ENCODE data around the gene BCAS4.

BCAS4 gene

GRCh38 chr20:50857348-50857747 is 62.5 kb downstream of the BCAS4 start:
- DNase-seq = no peak

GRCh38 chr20:50858525-50858924 is 63.7 kb downstream of the BCAS4 start:
- no peak for DNase-seq

GRCh38 chr20:50859161-50859560 is 64.3 kb downstream of the BCAS4 start:
- DNase-seq = no peak

- no peak for DNase-seq
Measured at GRCh38 chr20:50861012-50861411, 66.2 kb downstream of the BCAS4 start.

GRCh38 chr20:50862546-50862945 is 67.7 kb downstream of the BCAS4 start:
- DNase-seq = no peak

GRCh38 chr20:50865114-50865513 is 70.3 kb downstream of the BCAS4 start:
- DNase-seq = no peak

GRCh38 chr20:50865591-50865990 is 70.7 kb downstream of the BCAS4 start:
- DNase-seq = no peak

- no peak for DNase-seq
Measured at GRCh38 chr20:50866036-50866685, 71.3 kb downstream of the BCAS4 start.

- no peak for DNase-seq
Measured at GRCh38 chr20:50866831-50867230, 72.0 kb downstream of the BCAS4 start.

GRCh38 chr20:50867805-50868204 is 72.9 kb downstream of the BCAS4 start:
- no peak for DNase-seq

- no peak for DNase-seq
Measured at GRCh38 chr20:50868509-50869495, 73.9 kb downstream of the BCAS4 start.

GRCh38 chr20:50870561-50871161 is 75.8 kb downstream of the BCAS4 start:
- DNase-seq = no peak

- DNase-seq = no peak
Measured at GRCh38 chr20:50872560-50873425, 77.9 kb downstream of the BCAS4 start.

- DNase-seq = no peak
Measured at GRCh38 chr20:50873585-50873984, 78.7 kb downstream of the BCAS4 start.

GRCh38 chr20:50874111-50874757 is 79.4 kb downstream of the BCAS4 start:
- no peak for DNase-seq

- DNase-seq = no peak
Measured at GRCh38 chr20:50874758-50875665, 80.2 kb downstream of the BCAS4 start.

GRCh38 chr20:50876063-50876685 is 81.3 kb downstream of the BCAS4 start:
- DNase-seq = no peak

- no peak for DNase-seq
Measured at GRCh38 chr20:50876816-50877215, 82.0 kb downstream of the BCAS4 start.

GRCh38 chr20:50877232-50877743 is 82.4 kb downstream of the BCAS4 start:
- no peak for DNase-seq

Data from activated CD4-positive, alpha-beta T cell treated with anti-CD3 and anti-CD28 coated beads for 4 hours (primary cell).